NT2/D1 (cell line): ENCODE data around the gene PALLD.

Experiments
- DNase-seq: peaks from one replicate; pipeline ENCODE4 v3.0.0-alpha.2; 2011; ENCODE audit warnings: low read depth, low spot score
- H3K27me3 ChIP-seq: 2 replicates; pipeline ENCODE4 v1.6.0; 2011; ENCODE audit warnings: mild to moderate bottlenecking; ENCODE audit not compliant: insufficient read length, insufficient read depth
- H3K36me3 ChIP-seq: 2 replicates; pipeline ENCODE4 v1.6.1; 2011; ENCODE audit warnings: mild to moderate bottlenecking, low read length, mixed read lengths; ENCODE audit not compliant: insufficient read depth, insufficient read length
- H3K4me1 ChIP-seq: 2 replicates; pipeline ENCODE4 v1.5.1; 2011; ENCODE audit not compliant: insufficient read depth, insufficient read length
- H3K4me3 ChIP-seq: 2 replicates; pipeline ENCODE4 v1.5.1; 2011; ENCODE audit warnings: low read depth; ENCODE audit not compliant: insufficient read length
- H3K9ac ChIP-seq: 2 replicates; pipeline ENCODE4 v1.6.0; 2011; ENCODE audit warnings: low read depth; ENCODE audit not compliant: insufficient read length
- H3K9me3 ChIP-seq: 2 replicates; pipeline ENCODE4 v1.5.1; 2011; ENCODE audit warnings: mild to moderate bottlenecking, low read length; ENCODE audit not compliant: insufficient read depth
- SUZ12 ChIP-seq: IDR thresholded peaks from 2 replicates; pipeline ENCODE4 v1.6.1; 2011; ENCODE audit not compliant: insufficient read length, insufficient read depth; ENCODE audit errors: extremely low read depth
- YY1 ChIP-seq: IDR thresholded peaks from 2 replicates; pipeline ENCODE4 v1.6.1; 2011; ENCODE audit not compliant: insufficient read length, insufficient read depth
- ZNF274 ChIP-seq: IDR thresholded peaks from 2 replicates; pipeline ENCODE4 v1.6.1; 2011; ENCODE audit warnings: mild to moderate bottlenecking, low read depth, low read length

PALLD gene

DNA sequence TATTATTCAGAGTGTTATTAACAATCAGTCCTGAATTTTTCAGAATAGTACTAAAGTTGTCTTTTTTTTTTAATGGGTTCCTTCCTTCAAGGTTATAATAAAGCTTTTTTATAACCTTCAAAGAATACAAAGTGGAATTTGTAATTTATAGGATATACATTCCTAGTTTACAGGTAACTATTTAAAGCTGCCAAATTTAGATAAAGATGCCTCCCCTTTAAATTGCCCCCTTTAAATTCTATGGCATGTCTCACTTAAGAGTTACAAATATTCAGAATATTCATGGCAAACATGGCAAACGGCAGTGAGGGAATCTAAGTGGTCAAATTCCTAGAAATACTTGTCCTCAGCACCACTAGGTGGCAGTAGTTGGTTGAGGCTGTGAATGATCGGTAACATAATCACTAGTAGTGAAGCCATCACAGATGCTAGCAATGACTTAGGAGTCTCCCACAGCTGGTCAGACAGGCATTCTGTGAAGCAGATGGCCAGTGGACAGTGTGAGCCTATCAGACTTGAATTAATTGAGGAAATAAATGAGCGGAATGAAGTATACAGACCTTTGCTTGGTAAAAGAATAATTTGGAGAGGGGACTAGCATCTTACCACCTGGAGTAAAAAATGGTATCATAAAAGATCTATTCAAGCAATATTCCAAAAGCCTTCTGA is 426.8 kb downstream of the PALLD start:
- Histone ChIP-seq H3K4me3 (no peak overlapping the region), H3K27me3 (no peaks in the 10 kb centered on the region), H3K4me1 (no peaks in the 10 kb centered on the region), H3K9ac (no peak overlapping the region), H3K9me3 (no peaks in the 10 kb centered on the region), H3K36me3 (peaks cover 78% of the 10 kb centered on the region)
- DNase-seq = peak; percentile 67
- TF ChIP-seq SUZ12 = no peak
- TF ChIP-seq YY1 = no peak
- TF ChIP-seq ZNF274 = no peak

GRCh38 chr4:168924667-168925066 is 427.8 kb downstream of the PALLD start:
- DNase-seq = no peak
- Histone ChIP-seq H3K4me1 (no peaks in the 10 kb centered on the region), H3K36me3 (peaks cover 83% of the 10 kb centered on the region), H3K27me3 (no peaks in the 10 kb centered on the region), H3K9ac (no peak overlapping the region), H3K4me3 (no peak overlapping the region), H3K9me3 (no peaks in the 10 kb centered on the region)
- TF ChIP-seq SUZ12 (no peak), YY1 (no peak), ZNF274 (no peak)

DNA sequence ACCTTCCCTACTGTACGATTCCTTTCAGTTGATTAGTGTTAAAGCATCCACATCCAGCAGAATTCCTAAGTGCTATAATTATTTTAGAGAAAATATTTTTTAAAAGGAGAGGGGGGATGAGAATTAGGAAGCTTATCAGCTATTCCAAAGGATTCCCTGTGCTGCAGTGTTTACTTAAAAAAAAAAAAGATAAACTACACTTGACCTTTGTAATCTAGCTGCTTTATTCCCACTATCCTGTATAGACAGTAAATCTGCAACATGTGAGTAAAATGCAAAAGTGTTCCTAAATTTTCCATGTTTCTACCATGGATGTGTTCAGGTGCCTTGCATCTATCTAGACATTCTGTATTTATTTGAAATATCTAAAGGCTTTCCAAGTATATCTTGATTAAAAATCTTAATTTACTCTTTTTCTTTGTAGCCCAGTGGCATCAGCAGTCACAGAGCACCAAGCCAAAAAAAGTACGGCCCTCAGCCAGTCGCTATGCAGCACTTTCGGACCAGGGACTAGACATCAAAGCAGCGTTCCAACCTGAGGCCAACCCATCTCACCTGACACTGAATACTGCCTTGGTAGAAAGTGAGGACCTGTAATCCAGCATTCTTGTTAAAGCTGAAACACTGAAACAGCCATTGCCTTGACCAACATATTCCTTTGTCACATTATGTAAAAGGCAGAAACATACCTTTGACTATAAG is 429.1 kb downstream of the PALLD start:
- Histone ChIP-seq H3K27me3 (no peaks in the 10 kb centered on the region), H3K4me3 (no peak overlapping the region), H3K4me1 (no peaks in the 10 kb centered on the region), H3K9ac (no peak overlapping the region), H3K36me3 (peaks cover 70% of the 10 kb centered on the region), H3K9me3 (no peaks in the 10 kb centered on the region)
- no peak for DNase-seq
- TF ChIP-seq ZNF274 (no peak), YY1 (no peak), SUZ12 (no peak)

DNA sequence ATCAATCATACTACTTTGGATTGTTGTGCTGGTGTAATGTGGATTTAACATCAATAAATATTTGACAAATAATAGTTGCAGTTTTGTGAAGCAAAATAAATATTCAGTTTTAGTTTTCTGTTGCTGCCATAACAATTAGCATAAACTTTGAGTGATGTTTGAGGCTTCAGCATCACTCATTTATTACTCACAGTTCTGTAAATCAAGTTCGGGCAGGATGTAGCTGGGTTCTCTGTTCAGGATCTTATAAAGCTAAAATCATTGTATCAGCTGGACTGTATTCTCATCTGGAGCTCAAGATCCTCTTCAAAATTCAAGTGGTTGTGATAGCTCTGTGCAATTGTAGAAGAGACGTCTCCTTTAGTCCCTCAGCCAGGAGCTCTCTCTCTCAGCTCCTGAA is 431.5 kb downstream of the PALLD start:
- TF ChIP-seq SUZ12 (no peak), YY1 (no peak), ZNF274 (no peak)
- H3K4me3 ChIP-seq = no peak overlapping the region
- no peaks in the 10 kb centered on the region for H3K27me3 ChIP-seq
- H3K4me1 ChIP-seq = no peaks in the 10 kb centered on the region
- DNase-seq = no peak
- no peak overlapping the region for H3K9ac ChIP-seq
- H3K9me3 ChIP-seq = no peaks in the 10 kb centered on the region; the same call in 1 of the 2 replicates
- H3K36me3 ChIP-seq = peaks cover 53% of the 10 kb centered on the region

- DNase-seq = no peak
- H3K9me3 ChIP-seq = no peaks in the 10 kb centered on the region; the same call in 1 of the 2 replicates
- peaks cover 53% of the 10 kb centered on the region for H3K36me3 ChIP-seq
- H3K9ac ChIP-seq = no peak overlapping the region
- no peaks in the 10 kb centered on the region for H3K4me1 ChIP-seq
- TF ChIP-seq SUZ12 (no peak), YY1 (no peak), ZNF274 (no peak)
- no peaks in the 10 kb centered on the region for H3K27me3 ChIP-seq
- H3K4me3 ChIP-seq = no peak overlapping the region
Observed at GRCh38 chr4:168928875-168929274, 432.0 kb downstream of the PALLD start.

DNA sequence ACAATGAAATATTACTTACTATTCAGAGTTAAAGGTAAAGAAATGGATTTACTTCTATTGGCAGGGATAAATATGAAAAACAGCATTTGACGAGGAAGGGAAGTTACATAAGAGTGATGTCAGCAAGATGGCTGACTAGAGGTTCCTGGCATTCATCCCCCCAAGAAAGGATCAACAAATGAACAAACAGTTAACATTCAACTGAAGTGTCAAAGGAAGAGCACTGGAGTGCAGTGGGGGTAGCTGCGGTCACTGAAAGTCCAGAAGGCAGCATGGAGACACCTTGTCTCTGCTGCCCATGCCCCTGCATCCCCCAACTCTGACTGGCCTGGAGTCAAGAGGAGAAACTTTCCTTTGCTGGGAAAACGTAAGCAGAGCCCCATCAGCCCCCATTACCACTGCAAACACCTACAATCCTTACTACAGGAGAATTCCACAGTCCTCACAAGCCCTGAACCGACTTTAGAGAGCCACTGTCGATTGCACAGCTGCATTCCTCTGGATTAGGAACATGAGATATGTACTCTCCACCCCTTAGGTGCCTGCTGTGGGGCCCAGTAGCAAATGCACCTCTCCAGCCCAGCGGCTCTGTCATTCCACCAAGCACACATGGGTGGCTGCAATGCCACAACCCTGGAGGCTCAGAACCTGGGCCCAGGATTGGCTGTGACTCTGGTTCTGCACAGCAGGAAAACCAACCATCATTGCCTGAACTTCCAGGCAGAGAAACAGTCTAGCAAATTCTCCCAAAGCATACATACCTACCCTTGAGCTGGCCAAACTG is 433.8 kb downstream of the PALLD start:
- no peak overlapping the region for H3K4me3 ChIP-seq
- H3K4me1 ChIP-seq = no peaks in the 10 kb centered on the region
- TF ChIP-seq SUZ12 (no peak), YY1 (no peak), ZNF274 (no peak)
- H3K36me3 ChIP-seq = peaks cover 36% of the 10 kb centered on the region
- no peak overlapping the region for H3K9ac ChIP-seq
- no peak for DNase-seq
- H3K9me3 ChIP-seq = no peaks in the 10 kb centered on the region; the same call in 1 of the 2 replicates
- H3K27me3 ChIP-seq = no peaks in the 10 kb centered on the region

- H3K27me3 ChIP-seq = no peaks in the 10 kb centered on the region
- no peaks in the 10 kb centered on the region; the same call in 1 of the 2 replicates for H3K9me3 ChIP-seq
- no peaks in the 10 kb centered on the region for H3K4me1 ChIP-seq
- H3K4me3 ChIP-seq = no peak overlapping the region
- no peak for DNase-seq
- no peak overlapping the region for H3K9ac ChIP-seq
- peaks cover 30% of the 10 kb centered on the region for H3K36me3 ChIP-seq
- TF ChIP-seq ZNF274 = no peak
- TF ChIP-seq SUZ12 = no peak
- TF ChIP-seq YY1 = no peak
Observed at GRCh38 chr4:168931215-168931650, 434.4 kb downstream of the PALLD start.
